HepG2 (cell line): ENCODE data around the gene TRDN.

Experiments
- TCF7L2 ChIP-seq: IDR thresholded peaks from 2 replicates; pipeline ENCODE4 v1.6.1; 2011; ENCODE audit warnings: mild to moderate bottlenecking, low read depth, low read length, moderate library complexity
- ZNF335 ChIP-seq: sonication (generic); formaldehyde crosslinking; IDR thresholded peaks from 2 replicates; pipeline ENCODE4 v1.4.0; 2020; ENCODE audit warnings: missing genetic modification reagents
- ZXDC ChIP-seq: sonication (generic); formaldehyde crosslinking; IDR thresholded peaks from 2 replicates; pipeline ENCODE4 v1.5.0; 2020; ENCODE audit warnings: mild to moderate bottlenecking, missing genetic modification reagents

GRCh38 chr6:123524781-123525180, 112.0 kb downstream of the TRDN start:
- TF ChIP-seq TCF7L2 (no peak), ZNF335 (CRISPR knock-in tag) (no peak), ZXDC (no peak)
